ENCODE measurements around the gene LRBA.
"Not testable (repeated sequence)": the region's sequence is repeated elsewhere in the genome, so short reads cannot be mapped to it uniquely, and the experiment has no call there.

LRBA gene

DNA sequence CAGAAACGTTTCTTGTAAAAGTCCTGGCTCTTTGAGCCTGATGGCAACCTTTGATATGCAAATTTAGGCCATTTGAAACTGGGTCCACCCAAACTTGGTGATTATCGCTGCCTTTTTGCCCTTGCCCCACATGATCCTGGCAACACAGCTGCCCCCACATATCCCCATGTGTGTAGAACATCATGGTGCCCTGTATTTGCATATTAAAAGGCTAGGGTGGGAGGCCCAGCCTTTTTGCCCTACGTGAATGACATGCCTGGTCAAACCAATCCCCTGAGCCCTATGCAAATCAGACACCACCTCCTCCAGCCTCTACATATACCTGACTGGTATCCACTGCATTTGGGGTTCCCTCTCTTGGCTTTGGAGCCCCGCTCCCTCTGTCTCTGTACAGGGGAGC, 230.8 kb downstream of the LRBA start:
- DNase-seq = no peak

DNA sequence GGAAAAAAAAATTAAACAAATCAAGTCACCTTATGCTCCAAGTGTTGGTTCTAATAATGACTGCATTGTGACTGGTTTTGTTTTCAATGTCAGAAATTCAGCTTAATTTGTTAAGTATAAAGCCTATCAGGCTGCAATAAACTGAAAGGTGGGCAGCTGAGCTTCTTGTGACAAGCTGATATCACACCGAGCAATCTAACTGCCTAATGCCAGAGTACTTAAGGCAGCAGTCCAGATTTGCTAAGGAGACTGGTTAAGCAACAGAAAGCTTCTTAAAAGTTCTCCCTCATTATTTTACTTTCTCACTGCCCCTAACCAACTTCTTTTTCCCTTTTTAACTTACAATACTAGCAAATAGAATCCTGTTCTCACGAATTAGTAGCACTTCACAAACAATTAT, 232.2 kb downstream of the LRBA start:
- no peak for DNase-seq

DNA sequence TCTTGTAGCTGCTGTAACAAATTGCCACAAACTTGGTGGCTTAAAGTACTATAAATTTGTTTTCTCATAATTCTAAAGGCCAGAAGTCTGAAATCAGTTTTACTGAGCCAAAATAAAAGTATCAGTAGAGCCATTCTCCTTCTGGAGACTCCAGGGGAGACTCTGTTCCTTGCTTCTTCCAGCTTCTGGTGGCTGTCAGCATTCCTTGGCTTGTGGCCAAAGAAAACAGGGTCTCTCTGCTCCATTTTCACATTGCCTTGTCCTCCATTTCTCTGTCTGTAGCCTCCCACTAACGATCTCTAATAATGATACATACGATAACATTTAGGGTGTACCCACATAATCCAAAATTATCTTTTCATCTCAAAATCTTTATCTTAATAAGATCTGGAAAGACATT, 232.8 kb downstream of the LRBA start:
- DNase-seq = no peak

DNA sequence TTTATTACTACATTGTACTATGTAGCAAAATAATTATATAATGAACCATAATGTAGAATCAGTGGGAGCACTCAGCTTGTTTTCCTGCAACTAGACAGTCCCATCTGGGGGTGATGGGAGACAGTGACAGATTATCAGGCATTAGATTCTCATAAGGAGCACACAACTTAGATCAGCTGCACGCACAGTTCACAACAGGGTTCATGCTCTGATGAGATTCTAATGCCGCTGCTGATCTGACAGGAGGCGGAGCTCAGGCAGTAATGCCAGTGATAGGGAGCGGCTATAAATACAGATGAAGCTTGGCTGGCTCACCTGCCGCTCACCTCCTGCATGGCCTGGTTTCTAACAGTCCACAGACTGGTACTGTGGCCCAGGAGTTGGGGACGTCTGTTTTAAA, 233.9 kb downstream of the LRBA start:
- no peak for DNase-seq

DNA sequence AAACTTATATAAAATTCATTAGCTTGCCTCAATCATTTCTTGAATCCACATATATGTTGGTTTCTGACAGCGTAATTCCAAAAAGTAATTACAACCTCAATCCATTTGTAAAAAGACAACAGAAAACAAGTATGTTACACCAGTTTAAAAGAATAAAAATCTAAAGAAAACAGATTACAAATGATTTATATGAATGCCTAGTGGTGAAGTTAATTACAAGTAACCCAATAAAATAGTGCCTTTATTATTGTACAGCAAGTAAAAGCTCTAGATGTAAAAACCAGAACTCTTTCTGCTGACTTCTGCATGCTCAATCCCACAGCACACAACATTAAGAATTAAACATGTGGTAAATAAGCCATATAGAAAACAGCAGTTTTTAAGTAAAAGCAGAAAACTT, 235.4 kb downstream of the LRBA start:
- no peak for DNase-seq

DNA sequence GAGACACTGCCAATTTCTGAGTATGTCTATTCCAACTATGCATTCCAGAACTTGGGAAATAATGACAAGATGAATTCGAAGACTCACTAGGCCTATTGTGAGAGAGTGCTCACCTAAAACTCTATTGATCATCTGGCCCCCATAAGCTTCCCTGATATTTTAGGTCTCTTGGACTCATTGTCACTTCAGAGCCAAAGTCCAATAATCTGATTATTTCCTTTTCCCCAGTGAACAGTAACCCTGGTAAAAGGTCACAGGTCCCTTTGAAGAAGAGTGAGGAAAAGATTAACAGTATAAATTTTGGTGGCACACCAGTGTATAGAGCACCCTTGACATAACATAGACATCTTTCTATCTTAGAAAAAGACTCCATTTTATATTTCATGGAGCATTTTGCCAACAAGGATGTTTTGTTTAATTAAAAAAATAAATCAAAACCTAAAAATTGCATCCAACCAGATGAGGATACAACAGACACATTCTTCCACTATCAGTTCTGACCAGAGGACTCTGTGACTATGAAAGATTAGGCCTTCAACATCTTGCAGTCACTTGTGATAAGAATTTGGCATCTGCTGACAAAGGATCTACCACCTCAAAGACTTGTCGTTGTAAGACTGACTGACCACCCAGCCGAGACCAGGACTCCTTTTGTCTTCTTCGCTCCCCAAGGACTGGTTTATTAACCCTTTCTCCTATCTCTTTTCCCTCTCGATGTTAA, 241.2 kb downstream of the LRBA start:
- DNase-seq = no peak

DNA sequence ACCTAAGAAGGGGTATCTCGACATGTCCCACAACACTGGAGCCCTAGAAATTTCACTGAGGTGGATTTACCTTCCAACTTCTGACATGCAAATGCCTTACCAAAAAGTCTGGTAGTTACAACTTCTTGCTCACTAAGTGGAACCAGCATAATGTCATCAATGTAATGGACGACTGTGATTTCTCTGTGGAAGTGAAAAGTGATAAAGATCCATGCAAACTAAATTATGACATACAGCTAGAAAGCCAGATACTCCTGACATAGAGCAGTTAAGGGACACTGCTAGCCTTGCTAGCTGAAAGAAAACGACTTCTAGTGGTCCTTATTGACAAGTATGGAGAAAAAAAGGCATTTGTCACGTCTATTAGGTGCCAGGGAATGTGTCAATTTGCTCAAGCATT, 242.1 kb downstream of the LRBA start:
- DNase-seq = no peak

DNA sequence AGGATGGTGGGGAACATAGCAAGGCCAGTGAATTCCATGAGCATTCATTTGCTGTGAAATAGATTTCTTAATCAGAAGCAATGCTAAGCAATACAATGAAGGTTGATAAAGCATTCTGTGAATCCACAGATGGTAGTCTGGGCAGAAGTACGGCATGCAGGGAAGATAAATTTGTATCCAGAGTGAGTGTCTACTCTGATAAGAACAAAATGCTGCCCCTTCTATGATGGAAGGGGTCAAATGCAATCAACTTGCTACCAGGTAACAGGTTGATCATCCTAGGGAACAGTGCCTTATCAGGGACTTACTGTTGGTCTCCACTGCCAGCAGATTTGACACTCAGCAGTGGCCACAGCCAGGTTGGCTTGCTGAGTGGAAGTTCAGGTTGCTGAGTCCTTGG, 243.7 kb downstream of the LRBA start:
- no peak for DNase-seq

DNA sequence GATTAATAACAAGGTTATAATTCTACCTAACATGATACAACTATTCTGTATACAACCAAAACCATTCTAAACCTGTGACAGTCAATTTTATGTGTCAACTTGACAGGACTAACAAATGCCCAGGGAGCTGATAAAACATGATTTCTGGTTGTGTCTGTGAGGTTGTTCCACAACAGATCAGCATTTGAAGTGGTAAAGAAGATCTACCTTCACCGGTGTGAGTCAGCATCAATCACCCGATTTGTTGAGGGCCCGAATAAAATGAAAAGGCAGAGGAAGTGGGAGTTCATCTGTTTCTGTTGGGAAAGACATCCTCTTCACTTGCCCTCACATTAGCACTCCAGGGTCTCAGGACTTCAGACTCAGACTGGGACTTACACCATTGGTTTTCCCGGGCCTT, 245.2 kb downstream of the LRBA start:
- no peak for DNase-seq

DNA sequence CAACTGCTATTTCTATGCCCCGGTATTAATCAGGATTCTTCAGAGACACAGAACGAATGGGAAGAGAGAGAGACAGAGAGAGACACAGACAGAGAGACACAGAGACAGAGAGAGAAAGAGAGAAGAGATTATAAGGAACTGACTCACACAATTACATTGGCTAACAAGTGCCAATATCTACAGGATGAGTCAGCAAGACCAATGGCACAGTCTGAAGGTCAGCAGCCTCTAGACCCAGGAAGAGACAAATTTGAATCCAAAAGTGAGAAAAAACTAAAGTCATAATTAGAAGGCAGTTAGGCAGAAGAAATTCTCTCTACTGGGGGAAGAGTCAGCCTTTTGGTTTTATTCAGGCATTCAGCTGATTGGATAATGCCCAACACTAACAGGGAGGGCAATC, 245.8 kb downstream of the LRBA start:
- no peak for DNase-seq

DNA sequence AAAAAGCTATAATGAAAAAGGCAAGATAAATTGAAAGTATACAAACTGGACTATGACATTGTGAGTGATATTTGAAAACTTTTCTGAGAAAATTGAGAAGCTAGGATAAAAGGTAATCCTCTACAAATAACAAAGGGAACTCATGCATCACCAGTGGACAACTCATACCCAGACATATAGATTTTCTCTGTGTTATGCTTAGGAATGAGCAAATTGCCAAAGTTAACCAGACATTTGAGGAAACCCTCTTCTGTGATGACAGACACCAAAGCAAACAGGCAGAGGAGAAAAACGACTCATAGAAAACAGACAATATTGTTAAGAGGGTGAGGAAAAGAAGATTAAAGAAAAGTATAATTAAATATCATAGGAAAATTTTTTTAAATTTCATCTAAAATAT, 246.6 kb downstream of the LRBA start:
- DNase-seq = no peak

DNA sequence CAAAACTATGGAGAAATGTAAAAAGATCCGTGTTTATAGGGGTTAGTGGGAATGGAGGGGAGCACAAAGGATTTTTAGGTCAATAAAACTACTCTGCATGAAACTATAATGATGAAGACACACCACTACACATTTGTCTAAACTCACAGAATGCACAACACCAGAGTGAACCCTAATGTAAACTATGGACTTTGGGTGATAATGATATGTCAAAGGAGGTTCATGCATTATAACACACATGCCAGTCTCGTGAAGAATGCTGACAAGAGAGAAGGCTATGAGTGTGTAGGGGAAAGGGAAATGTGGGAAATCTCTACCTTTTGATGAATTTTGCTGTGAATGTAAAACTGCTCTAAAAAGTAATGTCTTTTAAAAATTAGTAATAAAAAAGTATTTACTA, 249.9 kb downstream of the LRBA start:
- DNase-seq = no peak

DNA sequence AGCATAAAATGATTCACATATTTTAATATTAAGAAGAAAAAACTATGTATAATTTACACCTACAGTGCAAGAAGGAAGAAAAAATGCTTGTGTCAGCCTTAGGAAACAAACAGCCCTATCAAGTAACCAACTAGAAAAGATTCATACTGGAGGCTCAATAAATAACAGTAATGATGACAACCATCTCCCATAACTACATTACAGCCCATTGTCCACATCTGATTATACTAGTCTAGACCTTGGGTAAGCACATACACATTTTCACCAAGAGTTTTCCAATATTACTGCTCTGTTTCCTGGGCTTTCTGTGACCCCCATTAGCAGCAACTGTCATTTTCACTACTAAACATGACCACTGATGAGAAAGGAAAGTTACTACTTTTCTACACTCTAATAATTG, 263.4 kb downstream of the LRBA start:
- DNase-seq = no peak

DNA sequence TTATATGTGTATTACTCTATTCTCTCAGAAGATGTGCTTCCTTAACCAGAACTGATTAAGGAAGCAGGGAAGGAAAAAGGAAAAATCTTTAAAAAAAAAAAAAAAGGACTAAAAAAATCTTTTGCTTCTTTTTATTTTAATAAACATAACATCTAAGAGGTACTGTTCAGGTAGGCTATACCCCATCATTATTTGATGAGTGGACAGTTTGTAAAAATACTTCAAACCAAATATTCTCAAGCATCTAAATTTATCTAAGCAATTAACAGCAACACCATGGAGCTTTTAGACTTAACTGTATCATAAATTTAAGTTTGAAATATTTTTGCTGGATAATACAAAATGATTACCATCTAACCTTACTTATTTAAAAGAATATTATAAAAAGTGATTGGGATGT, 264.3 kb downstream of the LRBA start:
- DNase-seq = no peak

DNA sequence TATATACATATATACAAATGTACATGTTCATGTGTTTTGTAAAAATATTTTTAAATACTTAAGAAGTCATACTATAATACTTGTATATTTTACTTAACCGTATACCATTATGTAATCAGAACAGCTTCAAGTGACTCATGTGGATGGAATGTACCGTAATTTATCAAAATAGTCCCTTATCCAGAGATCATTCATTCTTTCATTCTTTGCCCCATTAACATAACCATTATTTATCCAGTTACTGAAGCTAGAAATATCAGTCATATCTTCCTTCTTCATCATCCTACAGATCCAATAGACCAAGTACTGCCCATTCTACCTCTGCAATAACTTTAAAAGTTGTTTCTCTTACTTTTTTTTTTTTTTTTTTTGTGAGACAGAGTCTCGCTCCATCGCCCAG, 268.9 kb downstream of the LRBA start:
- DNase-seq = no peak

DNA sequence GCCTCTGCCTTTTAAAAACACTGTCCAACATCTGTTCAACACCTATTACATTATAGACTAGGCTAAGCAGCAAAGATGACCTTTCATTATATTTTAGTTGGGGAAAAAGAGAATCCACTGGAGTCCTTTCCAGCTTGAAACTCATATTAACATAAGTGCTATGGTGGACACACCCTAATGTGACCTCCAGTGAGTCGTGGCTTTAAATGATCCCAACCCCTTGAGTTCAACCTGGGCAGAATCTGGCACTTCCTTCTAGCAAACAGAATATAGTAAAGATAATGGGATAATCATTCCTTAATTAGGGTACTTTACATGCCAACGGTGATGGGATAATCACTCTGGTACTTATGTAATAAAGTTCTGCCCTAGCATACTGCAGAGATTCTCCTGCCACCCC, 270.5 kb downstream of the LRBA start:
- no peak for DNase-seq

DNA sequence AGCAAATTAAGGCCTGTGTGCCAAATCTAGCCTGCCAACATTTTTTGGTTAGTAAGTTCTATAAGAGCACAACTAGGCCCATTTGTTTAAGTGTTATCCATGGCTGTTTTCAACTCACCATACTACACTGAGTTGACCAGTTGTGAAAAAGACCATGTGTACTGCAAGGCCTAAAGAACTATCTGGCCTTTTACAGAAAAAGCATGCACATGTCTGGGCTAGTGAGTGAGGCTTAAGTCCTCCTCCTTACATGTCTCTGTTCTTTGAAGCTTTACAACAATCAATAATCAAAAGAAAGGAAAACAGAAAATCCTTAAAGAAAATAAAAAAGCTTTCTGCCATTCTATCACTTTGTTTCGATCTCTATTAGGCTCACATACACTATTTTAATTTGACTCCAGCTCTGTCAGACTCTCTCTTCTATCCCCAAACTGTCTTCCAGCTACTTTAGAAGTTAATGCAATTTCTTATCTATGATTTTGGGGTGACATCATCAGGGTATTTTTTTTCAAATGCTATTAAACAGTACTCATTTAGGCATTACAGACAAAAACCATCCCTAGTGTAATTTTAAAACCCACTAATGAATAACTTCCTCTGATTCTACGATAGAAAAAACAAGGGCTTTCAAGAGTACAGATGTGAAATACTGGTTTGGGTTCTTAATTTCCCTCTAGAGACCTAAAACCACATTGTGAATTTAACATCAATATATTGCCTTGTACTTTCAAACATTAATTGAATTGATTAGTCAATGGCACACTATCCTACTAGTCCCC, 271.3 kb downstream of the LRBA start:
- no peak for DNase-seq

DNA sequence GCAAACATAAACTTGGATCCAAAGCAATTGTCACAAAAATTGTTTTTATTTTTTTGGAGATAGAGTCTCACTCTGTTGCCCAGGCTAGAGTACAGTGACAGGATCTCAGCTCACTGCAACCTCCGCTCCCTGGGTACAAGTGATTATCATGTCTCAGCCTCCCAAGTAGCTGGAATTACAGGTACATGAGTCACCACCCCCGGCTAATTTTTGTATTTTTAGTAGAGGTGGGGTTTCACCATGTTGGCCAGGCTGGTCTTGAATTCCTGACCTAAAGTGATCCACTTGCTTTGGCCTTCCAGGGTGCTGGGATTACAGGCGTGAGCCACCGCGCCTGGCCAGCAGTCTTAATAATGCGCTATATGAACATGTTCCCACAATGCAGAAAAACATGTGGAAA, 272.2 kb downstream of the LRBA start:
- not testable (repeated sequence) for DNase-seq

DNA sequence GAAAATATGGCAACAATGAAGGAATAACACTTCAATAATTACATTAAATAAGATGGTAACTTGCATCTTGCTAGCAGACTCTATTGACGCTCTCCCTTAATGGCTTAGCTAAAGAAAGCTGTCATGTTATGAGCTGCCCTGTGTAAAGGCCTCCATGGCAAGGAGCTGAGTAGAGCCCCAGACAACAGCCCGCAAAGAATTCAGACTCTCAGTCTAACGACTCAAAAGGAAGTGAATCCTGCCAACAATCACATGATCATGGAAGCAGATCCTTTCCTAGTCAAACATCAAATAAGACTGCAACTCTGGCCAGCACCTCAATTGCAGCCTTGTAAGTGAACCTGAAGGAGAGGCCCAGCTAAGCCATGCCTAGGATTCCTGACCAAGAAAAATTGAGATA, 275.5 kb downstream of the LRBA start:
- DNase-seq = no peak

DNA sequence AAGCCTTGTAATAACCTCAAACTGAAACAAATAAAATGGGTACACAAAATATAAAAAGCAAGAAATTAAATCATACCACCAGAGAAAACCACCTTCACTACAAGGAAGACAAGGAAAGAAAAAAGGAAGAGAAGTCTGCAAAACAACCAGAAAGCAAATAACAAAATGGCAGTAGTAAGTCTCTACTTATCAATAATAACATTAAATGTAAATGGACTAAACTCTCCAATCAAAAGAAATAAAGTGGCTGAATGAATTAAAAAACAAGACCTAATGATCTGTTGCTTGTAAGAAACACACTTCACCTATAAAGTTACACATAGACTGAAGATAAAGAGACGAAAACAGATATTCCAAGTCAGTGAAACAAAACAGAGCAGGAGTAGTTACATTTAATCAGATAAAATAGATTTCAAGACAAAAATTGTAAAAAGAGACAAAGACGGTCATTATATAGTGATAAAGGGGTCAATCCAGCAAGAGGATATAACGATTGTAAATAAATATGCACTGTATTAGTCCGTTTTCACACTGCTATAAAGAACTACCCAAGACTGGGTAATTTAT, 289.0 kb downstream of the LRBA start:
- DNase-seq = no peak

DNA sequence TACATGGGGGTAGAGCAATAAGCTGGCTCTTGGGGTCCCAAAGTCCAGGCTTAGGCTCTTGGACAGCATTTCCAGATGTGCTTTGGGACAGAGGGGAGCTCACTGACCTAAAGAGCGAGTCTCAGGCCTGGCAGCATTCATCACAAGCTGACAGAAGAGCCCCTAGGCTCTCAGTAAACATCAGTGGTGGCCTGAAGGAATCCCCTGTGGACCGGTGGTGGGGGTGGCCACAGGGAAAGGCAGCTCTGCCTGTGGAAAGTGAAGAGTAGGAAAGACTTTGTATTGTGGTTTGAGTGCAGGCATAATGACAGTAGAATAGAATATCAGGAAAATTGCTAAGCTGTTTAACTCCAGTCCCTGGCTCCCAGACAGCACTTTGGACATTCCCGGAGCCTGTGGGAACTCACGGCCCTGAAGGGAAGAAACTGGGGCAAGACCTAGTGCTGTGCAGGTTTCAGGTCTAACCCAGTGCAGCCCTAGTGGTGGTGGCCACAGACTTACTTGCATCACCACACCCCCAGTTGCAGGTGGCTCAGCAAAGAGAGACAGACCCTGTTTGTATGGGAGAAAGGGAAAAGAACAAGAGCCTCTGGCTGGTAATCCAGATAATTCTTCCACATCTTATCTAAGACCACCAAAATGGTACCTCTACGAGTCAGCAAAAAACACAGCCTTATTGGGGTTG, 291.2 kb downstream of the LRBA start:
- DNase-seq = no peak

DNA sequence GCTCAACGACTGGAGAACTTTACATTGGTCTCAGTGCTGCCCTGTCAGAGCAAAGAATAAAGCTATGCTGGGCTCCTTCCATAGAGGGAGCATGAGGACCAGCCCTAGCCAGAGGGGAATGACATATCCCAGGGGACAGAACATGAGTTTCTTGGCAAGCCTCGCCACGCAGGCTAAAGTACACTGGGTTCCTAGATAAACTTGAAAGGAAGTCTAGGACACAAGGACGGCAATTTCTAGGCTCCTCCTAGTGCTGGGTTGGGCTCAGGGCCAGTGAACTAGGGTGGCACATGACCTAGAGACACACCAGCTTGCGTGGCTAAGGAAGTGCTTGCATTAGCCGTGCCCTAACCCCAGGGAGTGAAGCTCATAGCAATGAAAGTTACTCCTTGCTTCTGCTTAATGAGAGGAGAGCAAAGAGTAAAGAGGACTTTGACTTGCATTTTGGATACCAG, 292.1 kb downstream of the LRBA start:
- DNase-seq = no peak

DNA sequence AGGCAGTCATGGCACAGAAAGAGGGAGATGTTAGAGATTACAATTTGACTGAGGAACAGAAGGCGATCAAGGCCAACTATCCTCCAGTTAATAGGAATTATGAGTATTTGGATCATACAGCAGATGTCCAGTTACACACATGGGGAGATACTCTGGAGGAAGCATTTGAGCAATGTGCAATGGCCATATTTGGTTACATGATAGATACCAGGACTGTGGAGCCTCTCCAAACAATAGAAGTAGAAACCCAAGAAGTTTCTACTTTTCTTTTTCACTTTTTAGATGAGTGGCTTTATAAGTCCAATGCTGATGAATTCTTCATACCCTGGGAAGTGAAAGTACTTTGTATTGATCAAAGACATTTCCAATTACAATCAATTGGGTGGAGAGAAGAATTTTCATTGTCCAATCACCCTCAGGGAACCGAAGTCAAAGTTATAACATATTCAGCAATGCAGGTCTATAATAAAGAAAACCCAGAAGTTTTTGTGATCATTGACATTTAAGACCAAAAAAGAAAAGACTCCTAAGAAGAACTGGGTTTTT, 294.0 kb downstream of the LRBA start:
- DNase-seq = no peak

Data from stimulated activated CD4-positive, alpha-beta T cell treated with anti-CD3 and anti-CD28 coated beads, Interleukin-2, amount 100 ng/mL, for 48 hours (primary cell).